ENCODE measurements around the gene PIGR. TPM values are rescaled to one million over a fixed set of nuclear protein-coding genes. Genes with fewer than 3 reads are reported as not detected.

Gene PIGR
- polyA plus RNA-seq, 1 experiment: not detected

GRCh38 chr1:206963119-206963712, 16.9 kb upstream of the PIGR start:
- Histone ChIP-seq H3K9me3 (ENCODE audit: control insufficient read depth, insufficient read depth, low read length) (no peaks in the 10 kb centered on the region), H3K4me3 (ENCODE audit: low read depth, low read length) (no peak overlapping the region), H3K27ac (ENCODE audit: low read depth, low read length) (no peak overlapping the region), H3K27me3 (ENCODE audit: control insufficient read depth, insufficient read depth, low read length) (peaks cover 14% of the 10 kb centered on the region)
- no peak for DNase-seq (ENCODE audit: low read depth, low spot score)
- ChIA-PET CTCF (interaction anchor here (0.8 to 1.0 kb wide), 2 partner anchors 19 to 237 kb away, joined by 3 read pairs; no protein-coding TSS in a partner anchor), POLR2A (no interaction called here)
- TF ChIP-seq CTCF (IDR thresholded peaks at IDR 0.05; ENCODE audit: low read depth, low read length): no peak

- H3K27me3 ChIP-seq (ENCODE audit: control insufficient read depth, insufficient read depth, low read length): peaks cover 19% of the 10 kb centered on the region
- no peak overlapping the region for H3K27ac ChIP-seq (ENCODE audit: low read depth, low read length)
- no peak overlapping the region for H3K4me3 ChIP-seq (ENCODE audit: low read depth, low read length)
- ChIA-PET CTCF (interaction anchor here (1.1 kb wide), 1 partner anchor 10 kb away, joined by 3 read pairs; no protein-coding TSS in a partner anchor), POLR2A (no interaction called here)
- DNase-seq (ENCODE audit: low read depth, low spot score): no peak
- TF ChIP-seq CTCF (IDR thresholded peaks at IDR 0.05; ENCODE audit: low read depth, low read length): no peak
- H3K9me3 ChIP-seq (ENCODE audit: control insufficient read depth, insufficient read depth, low read length): no peaks in the 10 kb centered on the region
These were observed 16.0 kb upstream of the PIGR start for GRCh38 chr1:206962272-206962671.

GRCh38 chr1:206961668-206962067, 15.4 kb upstream of the PIGR start:
- H3K9me3 ChIP-seq (ENCODE audit: control insufficient read depth, insufficient read depth, low read length): no peaks in the 10 kb centered on the region
- CTCF ChIA-PET: interaction anchor here (1.1 kb wide), 1 partner anchor 10 kb away, joined by 3 read pairs; no protein-coding TSS in a partner anchor

GRCh38 chr1:206960676-206961386, 14.6 kb upstream of the PIGR start:
- CTCF ChIA-PET: interaction anchor here (0.9 kb wide), 1 partner anchor 49 kb away, joined by 3 read pairs; no protein-coding TSS in a partner anchor
- no peak overlapping the region for H3K4me3 ChIP-seq (ENCODE audit: low read depth, low read length)
- no peak for TF ChIP-seq CTCF (IDR thresholded peaks at IDR 0.05; ENCODE audit: low read depth, low read length)
- no peaks in the 10 kb centered on the region for H3K9me3 ChIP-seq (ENCODE audit: control insufficient read depth, insufficient read depth, low read length)
- POLR2A ChIA-PET: no interaction called here
- no peak overlapping the region for H3K27ac ChIP-seq (ENCODE audit: low read depth, low read length)
- DNase-seq (ENCODE audit: low read depth, low spot score): no peak
- peaks cover 26% of the 10 kb centered on the region for H3K27me3 ChIP-seq (ENCODE audit: control insufficient read depth, insufficient read depth, low read length)

More at GRCh38 chr1:206961668-206962067, 15.4 kb upstream of the PIGR start:
- H3K27ac ChIP-seq (ENCODE audit: low read depth, low read length): no peak overlapping the region
- no peak for TF ChIP-seq CTCF (IDR thresholded peaks at IDR 0.05; ENCODE audit: low read depth, low read length)
- DNase-seq (ENCODE audit: low read depth, low spot score): no peak
- POLR2A ChIA-PET: no interaction called here
- H3K27me3 ChIP-seq (ENCODE audit: control insufficient read depth, insufficient read depth, low read length): peaks cover 22% of the 10 kb centered on the region
- H3K4me3 ChIP-seq (ENCODE audit: low read depth, low read length): no peak overlapping the region

GRCh38 chr1:206958144-206958543, 11.9 kb upstream of the PIGR start:
- no peak for DNase-seq (ENCODE audit: low read depth, low spot score)
- Histone ChIP-seq H3K27ac (ENCODE audit: low read depth, low read length) (no peak overlapping the region), H3K4me3 (ENCODE audit: low read depth, low read length) (no peak overlapping the region), H3K9me3 (ENCODE audit: control insufficient read depth, insufficient read depth, low read length) (no peaks in the 10 kb centered on the region), H3K27me3 (ENCODE audit: control insufficient read depth, insufficient read depth, low read length) (peaks cover 27% of the 10 kb centered on the region)
- POLR2A ChIA-PET: no interaction called here
- CTCF ChIA-PET: no interaction called here
- no peak for TF ChIP-seq CTCF (IDR thresholded peaks at IDR 0.05; ENCODE audit: low read depth, low read length)
